HG03439 (cell line): ENCODE results near the gene RBM39.
A peak's percentile ranks its signal among the peaks of the same experiment; 100 is the strongest.

Experiments used
- ATAC-seq: cut with Tn5 transposase; IDR thresholded peaks from one replicate; pipeline ENCODE4 v1.9.1; 2021; ENCODE audit warnings: mild to moderate bottlenecking, moderate library complexity; ENCODE audit not compliant: unreplicated experiment

The RBM39 gene

GRCh38 chr20:35680452-35681183 is 61.4 kb downstream of the RBM39 start:
- ATAC-seq: no peak

- no peak for ATAC-seq
Observed at GRCh38 chr20:35674921-35675320, 67.1 kb downstream of the RBM39 start.

GRCh38 chr20:35673884-35674283 is 68.2 kb downstream of the RBM39 start:
- ATAC-seq: no peak

- ATAC-seq: no peak
Observed at GRCh38 chr20:35669681-35670080, 72.4 kb downstream of the RBM39 start.

GRCh38 chr20:35669221-35669620 is 72.8 kb downstream of the RBM39 start:
- ATAC-seq: no peak

GRCh38 chr20:35665949-35666288 is 76.1 kb downstream of the RBM39 start:
- ATAC-seq: no peak

- ATAC-seq: peak; percentile 72
Observed at GRCh38 chr20:35664466-35665206, 77.4 kb downstream of the RBM39 start, which contains the start of the genes CPNE1 and RBM12. TSS of gene CPNE1 (minus strand) at chr20:35664900. CDS start at chr20:35632923, 31,977 bp downstream. TSS of gene RBM12 (minus strand) at chr20:35664900. CDS start at chr20:35655322, 9,578 bp downstream.

- ATAC-seq: peak; percentile 42
Observed at GRCh38 chr20:35663516-35664465, 78.3 kb downstream of the RBM39 start.

GRCh38 chr20:35662551-35662950 is 79.5 kb downstream of the RBM39 start:
- no peak for ATAC-seq

GRCh38 chr20:35661908-35662307 is 80.2 kb downstream of the RBM39 start:
- no peak for ATAC-seq

- ATAC-seq: no peak
Observed at GRCh38 chr20:35661053-35661452, 81.0 kb downstream of the RBM39 start.

GRCh38 chr20:35660122-35660937 is 81.7 kb downstream of the RBM39 start:
- ATAC-seq: no peak

- no peak for ATAC-seq
Observed at GRCh38 chr20:35657271-35657670, 84.8 kb downstream of the RBM39 start.

- ATAC-seq: no peak
Observed at GRCh38 chr20:35654415-35654814, 87.6 kb downstream of the RBM39 start.

GRCh38 chr20:35653893-35654292 is 88.2 kb downstream of the RBM39 start:
- ATAC-seq: no peak
